Neuronal stem cell (in vitro differentiated cells): ENCODE results near the gene POM121L12.

Experiments
- DNase-seq: peaks from one replicate; pipeline ENCODE4 v3.0.0-alpha.2; 2013; ENCODE audit warnings: low spot score
- H2AFZ ChIP-seq: one replicate; pipeline ENCODE4 v1.6.1; 2013; ENCODE audit warnings: mild to moderate bottlenecking, low read length, inconsistent platforms
- H2AK5ac ChIP-seq: 2 replicates; pipeline ENCODE4 v1.6.1; 2013; ENCODE audit warnings: low read depth, mild to moderate bottlenecking, inconsistent platforms, low read length, moderate library complexity, mixed read lengths
- H2BK120ac ChIP-seq: 2 replicates; pipeline ENCODE4 v1.6.1; 2013; ENCODE audit warnings: low read depth, mild to moderate bottlenecking, inconsistent platforms, low read length, moderate library complexity, mixed read lengths
- H2BK12ac ChIP-seq: one replicate; pipeline ENCODE4 v1.6.1; 2013; ENCODE audit warnings: low read length, inconsistent platforms
- H2BK15ac ChIP-seq: 2 replicates; pipeline ENCODE4 v1.6.1; 2013; ENCODE audit warnings: mild to moderate bottlenecking, low read length, inconsistent platforms, mixed read lengths
- H2BK5ac ChIP-seq: one replicate; pipeline ENCODE4 v1.6.1; 2013; ENCODE audit warnings: inconsistent platforms, mild to moderate bottlenecking, low read length, moderate library complexity
- H3K14ac ChIP-seq: one replicate; pipeline ENCODE4 v1.6.1; 2013; ENCODE audit warnings: low read length, inconsistent platforms
- H3K18ac ChIP-seq: 2 replicates; pipeline ENCODE4 v1.6.1; 2013; ENCODE audit warnings: low read length, inconsistent platforms
- H3K23ac ChIP-seq: 2 replicates; pipeline ENCODE4 v1.6.1; 2013; ENCODE audit warnings: low read depth, mild to moderate bottlenecking, mixed read lengths, low read length, inconsistent platforms; ENCODE audit not compliant: poor library complexity
- H3K27ac ChIP-seq: replicated peaks from 3 replicates; pipeline ENCODE4 v1.5.1; 2013; ENCODE audit warnings: low read length, inconsistent platforms
- H3K27me3 ChIP-seq, 3 experiments: 2 replicates each; pipeline ENCODE4 v1.6.1; 2013; ENCODE audit warnings: low read length in 3 of 3, mild to moderate bottlenecking in 2 of 3, inconsistent platforms in 1 of 3, low read depth in 1 of 3, mixed read lengths in 1 of 3, moderate library complexity in 1 of 3; ENCODE audit not compliant: control insufficient read depth in 3 of 3, insufficient read depth in 3 of 3
- H3K36me3 ChIP-seq, 2 donors: replicated peaks in 1 of 2; 2 replicates each; pipeline ENCODE4 v1.6.1; 2013; ENCODE audit warnings: low read length in 2 of 2; ENCODE audit not compliant: control insufficient read depth in 2 of 2, insufficient read depth in 2 of 2
- H3K4ac ChIP-seq: 2 replicates; pipeline ENCODE4 v1.6.1; 2013; ENCODE audit warnings: inconsistent platforms, mild to moderate bottlenecking, low read length, moderate library complexity
- H3K4me1 ChIP-seq, 2 donors: 1 replicate in 1 of 2; 2 replicates in 1 of 2; pipeline ENCODE4 v1.6.1; 2013; ENCODE audit warnings: low read length in 2 of 2, low read depth in 1 of 2; ENCODE audit not compliant: control insufficient read depth in 2 of 2, insufficient read depth in 1 of 2
- H3K4me2 ChIP-seq: one replicate; pipeline ENCODE4 v1.6.1; 2013; ENCODE audit warnings: mild to moderate bottlenecking, low read length, inconsistent platforms; ENCODE audit not compliant: insufficient read depth, poor library complexity, severe bottlenecking
- H3K4me3 ChIP-seq, 2 donors: 2 replicates each; pipeline ENCODE4 v1.5.1; 2013; ENCODE audit warnings: low read length in 2 of 2, mild to moderate bottlenecking in 2 of 2, inconsistent platforms in 1 of 2, moderate library complexity in 1 of 2
- H3K79me1 ChIP-seq: one replicate; pipeline ENCODE4 v1.6.1; 2013; ENCODE audit warnings: low read depth, mild to moderate bottlenecking, inconsistent platforms, low read length, moderate library complexity
- H3K9ac ChIP-seq: one replicate; pipeline ENCODE4 v1.6.1; 2013; ENCODE audit warnings: mild to moderate bottlenecking, low read depth, low read length, inconsistent platforms; ENCODE audit not compliant: poor library complexity
- H3K9me3 ChIP-seq, 2 donors: replicated peaks in 1 of 2; 2 replicates each; pipeline versions ENCODE3 to v1.6.1; 2013; ENCODE audit warnings: low read length in 2 of 2, mild to moderate bottlenecking in 2 of 2, inconsistent platforms in 1 of 2, low read depth in 1 of 2, mixed read lengths in 1 of 2, moderate library complexity in 1 of 2; ENCODE audit not compliant: control insufficient read depth in 2 of 2, insufficient read depth in 1 of 2
- H4K8ac ChIP-seq: one replicate; pipeline ENCODE4 v1.6.1; 2013; ENCODE audit warnings: low read depth, mild to moderate bottlenecking, inconsistent platforms, low read length, moderate library complexity
- H4K91ac ChIP-seq: one replicate; pipeline ENCODE4 v1.6.1; 2013; ENCODE audit warnings: low read length, low read depth, mild to moderate bottlenecking, inconsistent platforms; ENCODE audit not compliant: poor library complexity
- WGBS, 2 donors: extraction: QIAGEN DNeasy Blood & Tissue Kit; methylation state at CpG; one replicate each; pipeline ENCODE4 v1.1.7; 2013; ENCODE audit warnings: missing lambda C conversion rate in 2 of 2, mixed read lengths in 1 of 2; ENCODE audit not compliant: insufficient read length in 2 of 2, insufficient replicate concordance in 1 of 2; ENCODE audit errors: extremely low coverage in 2 of 2; 5-methylcytosine and 5-hydroxymethylcytosine counted together

POM121L12 gene

DNA sequence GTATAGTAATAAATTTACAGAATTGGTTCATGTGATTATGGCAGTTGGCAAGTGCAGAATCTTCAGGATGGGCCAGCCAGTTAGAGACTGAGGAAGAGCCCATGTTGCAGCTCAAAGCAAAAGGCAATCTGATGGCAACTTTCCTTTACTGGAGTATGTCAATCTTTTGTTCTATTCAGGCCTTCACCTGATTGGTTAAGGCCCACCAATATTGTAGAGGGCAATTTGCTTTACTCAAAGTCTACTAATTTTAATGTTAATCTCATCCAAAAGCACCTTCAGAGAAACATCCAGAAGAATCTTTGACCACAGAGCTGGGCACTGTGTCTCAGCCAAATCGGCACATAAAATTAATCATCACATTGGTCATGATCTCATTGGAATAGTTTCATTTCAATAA lies 20.0 kb upstream of the POM121L12 start:
- H3K27ac ChIP-seq: no peak overlapping the region
- DNase-seq: no peak
- no peak overlapping the region for H3K18ac ChIP-seq
- no peaks in the 10 kb centered on the region for H3K4me1 ChIP-seq
- H3K79me1 ChIP-seq: no peaks in the 10 kb centered on the region
- WGBS, 2 donors: no CpG with 5 or more reads among the region's 1 CpG
- H2BK12ac ChIP-seq: no peak overlapping the region
- no peaks in the 10 kb centered on the region for H3K9me3 ChIP-seq
- no peak overlapping the region for H2BK15ac ChIP-seq
- no peaks in the 10 kb centered on the region for H3K27me3 ChIP-seq
- no peaks in the 10 kb centered on the region for H3K36me3 ChIP-seq
- H3K23ac ChIP-seq: no peak overlapping the region
- H3K14ac ChIP-seq: no peak overlapping the region
- no peak overlapping the region for H2BK120ac ChIP-seq
- H4K91ac ChIP-seq: no peak overlapping the region
- H2AK5ac ChIP-seq: no peak overlapping the region
- no peak overlapping the region for H4K8ac ChIP-seq
- no peak overlapping the region for H2AFZ ChIP-seq
- H3K4ac ChIP-seq: no peak overlapping the region
- no peak overlapping the region for H3K9ac ChIP-seq
- no peak overlapping the region for H3K4me2 ChIP-seq
- H2BK5ac ChIP-seq: no peak overlapping the region
- no peak overlapping the region for H3K4me3 ChIP-seq

- Histone ChIP-seq H2BK5ac (no peak overlapping the region), H3K4me1 (no peaks in the 10 kb centered on the region), H3K4ac (no peak overlapping the region), H3K9ac (no peak overlapping the region), H4K91ac (no peak overlapping the region), H3K23ac (no peak overlapping the region), H2AK5ac (no peak overlapping the region), H3K4me2 (no peak overlapping the region), H3K18ac (no peak overlapping the region), H2BK12ac (no peak overlapping the region), H2BK120ac (no peak overlapping the region), H4K8ac (no peak overlapping the region), H3K27me3 (no peaks in the 10 kb centered on the region), H3K4me3 (no peak overlapping the region), H3K9me3 (no peaks in the 10 kb centered on the region), H2BK15ac (no peak overlapping the region), H3K36me3 (no peaks in the 10 kb centered on the region), H3K27ac (no peak overlapping the region), H3K79me1 (no peaks in the 10 kb centered on the region), H2AFZ (no peak overlapping the region), H3K14ac (no peak overlapping the region)
- DNase-seq: no peak
- WGBS, 2 donors: no CpG with 5 or more reads among the region's 5 CpGs
These were observed 12.5 kb upstream of the POM121L12 start for GRCh38 chr7:53022893-53023292.

GRCh38 chr7:53048638-53049037 lies 13.2 kb downstream of the POM121L12 start:
- H2AFZ ChIP-seq: no peak overlapping the region
- no peak overlapping the region for H2BK15ac ChIP-seq
- no peak overlapping the region for H2BK120ac ChIP-seq
- no peak overlapping the region for H3K14ac ChIP-seq
- no peaks in the 10 kb centered on the region for H3K9me3 ChIP-seq
- no peak overlapping the region for H2BK5ac ChIP-seq
- no peak overlapping the region for H3K23ac ChIP-seq
- no peaks in the 10 kb centered on the region for H3K36me3 ChIP-seq
- H3K27me3 ChIP-seq: no peaks in the 10 kb centered on the region
- H3K9ac ChIP-seq: no peak overlapping the region
- H4K8ac ChIP-seq: no peak overlapping the region
- no peak overlapping the region for H2AK5ac ChIP-seq
- H3K4ac ChIP-seq: no peak overlapping the region
- no peak overlapping the region for H3K18ac ChIP-seq
- H4K91ac ChIP-seq: no peak overlapping the region
- H3K27ac ChIP-seq: no peak overlapping the region
- no CpG with 5 or more reads among the region's 2 CpGs for WGBS, 2 donors
- peaks cover 5 to 10% of the 10 kb centered on the region in 2 donors for H3K4me1 ChIP-seq
- peak; percentile 44 for DNase-seq
- H3K4me2 ChIP-seq: no peak overlapping the region
- H3K79me1 ChIP-seq: no peaks in the 10 kb centered on the region
- H3K4me3 ChIP-seq: no peak overlapping the region
- no peak overlapping the region for H2BK12ac ChIP-seq

DNA sequence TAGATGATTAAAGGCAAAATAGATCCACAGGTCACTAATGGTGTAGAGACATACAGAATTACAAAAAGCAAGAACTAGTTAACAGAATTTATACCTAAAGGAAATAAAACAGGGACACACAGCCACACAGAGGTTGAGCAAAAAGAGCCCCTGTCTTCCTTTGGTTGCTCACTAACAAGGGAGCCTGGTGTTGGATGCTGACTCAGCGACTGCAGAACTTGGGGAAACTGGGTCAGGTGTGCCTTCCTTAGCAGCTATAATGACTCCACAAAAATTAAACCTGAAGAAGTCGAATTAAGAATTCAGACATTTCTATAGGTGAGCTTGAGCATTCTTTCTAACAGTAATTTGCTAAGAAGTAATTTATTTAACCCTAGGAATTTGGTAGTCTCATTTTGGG lies 15.0 kb downstream of the POM121L12 start:
- Histone ChIP-seq H3K79me1 (no peaks in the 10 kb centered on the region), H3K4me1 (peaks cover 5 to 10% of the 10 kb centered on the region in 2 donors), H3K14ac (no peak overlapping the region), H3K4me2 (no peak overlapping the region), H2BK15ac (no peak overlapping the region), H2BK120ac (no peak overlapping the region), H3K4ac (no peak overlapping the region), H2BK5ac (no peak overlapping the region), H4K8ac (no peak overlapping the region), H4K91ac (no peak overlapping the region), H3K9ac (no peak overlapping the region), H2AFZ (no peak overlapping the region), H3K4me3 (no peak overlapping the region), H3K27ac (no peak overlapping the region), H3K23ac (no peak overlapping the region), H3K27me3 (no peaks in the 10 kb centered on the region), H2AK5ac (no peak overlapping the region), H3K9me3 (no peaks in the 10 kb centered on the region), H2BK12ac (no peak overlapping the region), H3K18ac (no peak overlapping the region), H3K36me3 (no peaks in the 10 kb centered on the region)
- DNase-seq: no peak
- WGBS, 2 donors: no CpG with 5 or more reads among the region's 2 CpGs
